Right lobe of liver (tissue), 6 donors: ENCODE results near the gene BLID. TPM values are rescaled to one million over a fixed set of nuclear protein-coding genes. Genes with fewer than 3 reads are reported as not detected.

ENCODE experiments used
- ATAC-seq, 4 donors: fragments of 200-7000 bp; cut with Tn5 transposase; one replicate each; pipeline ENCODE4 v1.9.1; 2020; ENCODE audit warnings: mild to moderate bottlenecking in 4 of 4, moderate library complexity in 4 of 4
- DNase-seq, 3 donors: peaks; one replicate each; pipeline ENCODE4 v3.0.0-alpha.2; 2020
- H3K27ac ChIP-seq, 3 donors: fragments of 200-600 bp; one replicate each; pipeline ENCODE4 v1.8.0; 2022
- H3K27me3 ChIP-seq, 2 donors: fragments of 200-600 bp; one replicate each; pipeline ENCODE4 v1.8.0; 2022
- H3K36me3 ChIP-seq, 4 donors: fragments of 200-600 bp; sonication (generic) in 1 of 4; one replicate each; pipeline versions ENCODE4 v1.5.1 to v1.8.0; 2017 to 2022; ENCODE audit warnings: control low read depth in 1 of 4
- H3K4me1 ChIP-seq, 4 donors: fragments of 200-600 bp; sonication (generic) in 1 of 4; one replicate each; pipeline versions ENCODE4 v1.5.1 to v1.8.0; 2017 to 2022; ENCODE audit warnings: control low read depth in 1 of 4
- H3K4me3 ChIP-seq, 3 donors: fragments of 200-600 bp; one replicate each; pipeline ENCODE4 v1.8.0; 2022
- H3K9me3 ChIP-seq, 4 donors: fragments of 200-600 bp; sonication (generic) in 1 of 4; one replicate each; pipeline versions ENCODE4 v1.5.1 to v1.8.0; 2017 to 2022; ENCODE audit warnings: control low read depth in 1 of 4
- POLR2A ChIP-seq: fragments of 450-650 bp; IDR thresholded peaks from one replicate; pipeline ENCODE4 v1.6.1; 2017; ENCODE audit warnings: antibody characterized with exemption, mild to moderate bottlenecking
- WGBS: methylation state at CpG from one replicate; pipeline ENCODE4 v1.1.6; 2018; ENCODE audit warnings: low coverage, low lambda C conversion rate; ENCODE audit not compliant: insufficient coverage; ENCODE audit errors: missing lambda C conversion rate; 5-methylcytosine and 5-hydroxymethylcytosine counted together
- intact Hi-C, 2 donors: fragments of 100-400 bp; cut with DNase I; formaldehyde crosslinking; loops; one replicate each; pipeline versions ENCODE4 v1.11.2 to v1.14.1; 2022
- total RNA-seq, 6 experiments: library from RNA; depleted of rRNA in 2 of 6; stranded (reverse); fragments of >200 nt in 2 of 6; fragmentation: NEBNext Ultra II Directional in 3 of 6; extraction: Animal tissue kit (Norgen Biotek cat#: 25700) in 3 of 6; gene quantifications; one replicate each; pipeline versions ENCODE4 v1.1.0 to v1.2.4, GENCODE V29; 2016 to 2023
- TF ChIP-seq, protein P1 (sequence below), 4 donors: fragments of 200-600 bp in 3 of 4; fragments of 450-650 bp in 1 of 4; IDR thresholded peaks; one replicate each; pipeline versions ENCODE4 v1.5.1 to v1.8.0; 2016 to 2022; ENCODE audit warnings: antibody characterized with exemption in 4 of 4, mild to moderate bottlenecking in 2 of 4
- donor health status: DM: no; HTN: yes; CAD: no.
- donor health status: DM: no; HTN: no; CAD: no.
- donor health status: DM: no; HTN: no; CAD: no.
- donor health status: DM: no; HTN: yes; CAD: no.
- donor health status: DM: no; HTN: yes; CAD: no.

The BLID gene
- total RNA-seq, 6 experiments from 2014 or later = 0.24 to 0.93 (median 0.42) TPM; not detected in 3

GRCh38 chr11:122112470-122113365 lies 3.3 kb downstream of the BLID start:
- intact Hi-C loops = no loop called here
- DNase-seq = no peak
- 87% methylated on average over 4 of the region's 5 CpGs for WGBS
- H3K27me3 ChIP-seq = no peaks in the 10 kb centered on the region
- H3K9me3 ChIP-seq = no peaks in the 10 kb centered on the region
- no peak for ATAC-seq
- H3K27ac ChIP-seq = no peak overlapping the region
- peaks cover 0 to 6% (median 0%) of the 10 kb centered on the region in 4 donors for H3K4me1 ChIP-seq
- no peaks in the 10 kb centered on the region for H3K36me3 ChIP-seq
- no peak overlapping the region for H3K4me3 ChIP-seq
- TF ChIP-seq, protein P1, sequence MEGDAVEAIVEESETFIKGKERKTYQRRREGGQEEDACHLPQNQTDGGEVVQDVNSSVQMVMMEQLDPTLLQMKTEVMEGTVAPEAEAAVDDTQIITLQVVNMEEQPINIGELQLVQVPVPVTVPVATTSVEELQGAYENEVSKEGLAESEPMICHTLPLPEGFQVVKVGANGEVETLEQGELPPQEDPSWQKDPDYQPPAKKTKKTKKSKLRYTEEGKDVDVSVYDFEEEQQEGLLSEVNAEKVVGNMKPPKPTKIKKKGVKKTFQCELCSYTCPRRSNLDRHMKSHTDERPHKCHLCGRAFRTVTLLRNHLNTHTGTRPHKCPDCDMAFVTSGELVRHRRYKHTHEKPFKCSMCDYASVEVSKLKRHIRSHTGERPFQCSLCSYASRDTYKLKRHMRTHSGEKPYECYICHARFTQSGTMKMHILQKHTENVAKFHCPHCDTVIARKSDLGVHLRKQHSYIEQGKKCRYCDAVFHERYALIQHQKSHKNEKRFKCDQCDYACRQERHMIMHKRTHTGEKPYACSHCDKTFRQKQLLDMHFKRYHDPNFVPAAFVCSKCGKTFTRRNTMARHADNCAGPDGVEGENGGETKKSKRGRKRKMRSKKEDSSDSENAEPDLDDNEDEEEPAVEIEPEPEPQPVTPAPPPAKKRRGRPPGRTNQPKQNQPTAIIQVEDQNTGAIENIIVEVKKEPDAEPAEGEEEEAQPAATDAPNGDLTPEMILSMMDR (IDR thresholded peaks at IDR 0.05) = no peak
- no peak for TF ChIP-seq POLR2A

DNA sequence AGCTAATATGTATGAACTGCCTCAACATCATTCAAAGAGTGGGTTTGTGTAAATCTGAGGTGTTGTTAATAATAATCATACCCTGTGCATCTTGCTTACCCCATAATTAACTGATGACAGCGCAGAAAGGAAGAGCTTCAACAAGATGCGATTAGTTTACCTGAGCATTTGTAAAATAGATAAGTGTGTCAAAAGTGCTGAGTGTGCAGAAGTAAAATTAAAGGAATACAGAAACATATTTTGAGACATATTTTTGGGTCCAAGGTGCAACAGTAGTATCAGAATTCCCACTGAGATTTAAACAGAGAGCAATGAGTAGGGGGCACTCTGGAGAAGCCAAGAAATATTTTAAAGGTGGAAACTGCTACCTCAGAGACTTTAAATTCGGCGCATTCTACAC lies 6.1 kb downstream of the BLID start:
- intact Hi-C loops = no loop called here
- no peak for DNase-seq
- no peak for TF ChIP-seq POLR2A
- TF ChIP-seq, protein P1 (IDR thresholded peaks at IDR 0.05) = no peak
- no peak overlapping the region for H3K4me3 ChIP-seq
- no peak for ATAC-seq
- no peaks in the 10 kb centered on the region for H3K9me3 ChIP-seq
- peaks cover 0 to 6% (median 0%) of the 10 kb centered on the region in 4 donors for H3K4me1 ChIP-seq
- 96% methylated on average over 2 of the region's 4 CpGs for WGBS
- no peaks in the 10 kb centered on the region for H3K27me3 ChIP-seq
- H3K36me3 ChIP-seq = no peaks in the 10 kb centered on the region
- H3K27ac ChIP-seq = no peak overlapping the region

- no peak overlapping the region for H3K27ac ChIP-seq
- DNase-seq = no peak
- TF ChIP-seq, protein P1 (IDR thresholded peaks at IDR 0.05) = no peak
- TF ChIP-seq POLR2A = no peak
- 91% methylated on average over 3 of the region's 3 CpGs for WGBS
- peaks cover 0 to 1% (median 0%) of the 10 kb centered on the region in 4 donors for H3K4me1 ChIP-seq
- H3K36me3 ChIP-seq = no peaks in the 10 kb centered on the region
- H3K9me3 ChIP-seq = no peaks in the 10 kb centered on the region
- H3K27me3 ChIP-seq = no peaks in the 10 kb centered on the region
- intact Hi-C loops = no loop called here
- H3K4me3 ChIP-seq = no peak overlapping the region
- no peak for ATAC-seq
Observed at GRCh38 chr11:122108828-122109227, 7.2 kb downstream of the BLID start.

DNA sequence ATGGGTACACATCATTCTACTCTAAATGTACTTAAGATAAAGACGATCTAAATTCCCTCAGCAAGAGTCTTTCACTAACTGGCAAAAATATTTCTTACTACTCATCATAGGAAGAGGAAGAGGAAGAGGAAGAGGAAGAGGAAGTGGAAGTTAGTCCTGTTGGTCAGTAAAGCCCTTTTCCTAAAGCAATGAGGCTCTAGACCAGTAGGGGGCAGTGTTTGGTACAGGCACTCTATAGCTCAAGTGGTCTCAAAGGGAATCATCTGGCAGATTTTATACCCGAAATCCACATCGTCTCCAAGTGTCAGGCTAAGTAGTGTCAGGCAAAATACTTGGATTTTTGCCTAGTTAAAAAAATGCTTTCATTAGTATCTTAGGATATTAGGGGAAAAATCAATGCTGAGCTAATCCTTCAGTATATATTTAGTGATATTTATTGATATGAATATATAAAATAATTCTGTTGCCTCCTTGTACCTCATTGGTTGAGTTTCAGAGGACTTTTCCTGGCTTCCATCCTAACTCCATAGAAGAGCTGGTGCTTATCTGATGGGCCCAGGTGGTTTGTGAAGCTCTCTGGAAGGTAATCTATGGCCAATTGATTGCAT lies 7.7 kb downstream of the BLID start:
- H3K4me3 ChIP-seq = no peak overlapping the region
- TF ChIP-seq, protein P1 (IDR thresholded peaks at IDR 0.05) = peak; percentile 41 to 69 (median 50)
- TF ChIP-seq POLR2A = no peak
- ATAC-seq (peak; percentile 42 to 66 (median 53)), DNase-seq (no peak)
- H3K36me3 ChIP-seq = no peaks in the 10 kb centered on the region
- intact Hi-C loops = no loop called here
- H3K9me3 ChIP-seq = no peaks in the 10 kb centered on the region
- no peaks in the 10 kb centered on the region for H3K4me1 ChIP-seq
- H3K27me3 ChIP-seq = no peaks in the 10 kb centered on the region
- 34% methylated on average over 3 of the region's 3 CpGs for WGBS
- no peak overlapping the region for H3K27ac ChIP-seq
